ENCODE results near the gene AXDND1. TPM values are rescaled to one million over a fixed set of nuclear protein-coding genes. Genes with fewer than 3 reads are reported as not detected.
A peak's percentile ranks its signal among the peaks of the same experiment; 100 is the strongest.

Gene AXDND1
- total and polyA plus RNA-seq, 9 of the 15 experiments (the other 6 are each of a cell fraction or from before 2014, with no cell fraction given) = 0.03 to 0.13 (median 0.06) TPM; not detected in 5

- TF ChIP-seq ZNF407 (IDR thresholded peaks at IDR 0.05; ENCODE audit: low read depth) (no peak), ZFX (CRISPR knock-in tag; IDR thresholded peaks at IDR 0.05) (no peak), REST (IDR thresholded peaks at IDR 0.05; ENCODE audit: borderline replicate concordance) (peak; percentile 56), REST (CRISPR knock-in tag; IDR thresholded peaks at IDR 0.05; ENCODE audit: low read depth) (no peak), NCOA1 (IDR thresholded peaks at IDR 0.05; ENCODE audit: low read depth) (no peak), ZNF3 (CRISPR knock-in tag; IDR thresholded peaks at IDR 0.05) (no peak)
These were observed 234.0 kb downstream of the AXDND1 start (continued) for GRCh38 chr1:179599623-179600249.

Data from K562 (cell line).